PC-9 (cell line): Measurements from ENCODE around the gene RIOK2. TPM values are rescaled to one million over a fixed set of nuclear protein-coding genes. Genes with fewer than 3 reads are reported as not detected.

Experiments
- BruUV-seq: library from RNA; stranded (reverse); fragments of 400-500 nt; replicated peaks from 2 replicates; lab custom pipeline; 2021; lab: Mats Ljungman, UMichigan
- CTCF ChIA-PET: fragments of 300-600 bp; sonication (Branson Sonifier 250); formaldehyde crosslinking; loops from one replicate; lab custom pipeline; 2022; ENCODE audit warnings: antibody characterized with exemption; lab: Charles Lee
- POLR2A ChIA-PET: fragments of 300-600 bp; sonication (Branson Sonifier 250); formaldehyde crosslinking; loops from one replicate; lab custom pipeline; 2022; ENCODE audit warnings: antibody characterized with exemption; ENCODE audit not compliant: unreplicated experiment; lab: Charles Lee
- DNase-seq, 2 experiments: peaks; one replicate each; pipeline versions ENCODE4 v3.0.0 to v3.0.0-alpha.2; 2015 to 2022; ENCODE audit warnings: mixed read lengths in 1 of 2
- H2AFZ ChIP-seq: fragments of 200-600 bp; sonication (generic); 2 replicates; pipeline ENCODE4 v1.8.1; 2017; ENCODE audit warnings: antibody characterized with exemption
- H3F3A ChIP-seq: fragments of 200-600 bp; sonication (generic); 2 replicates; pipeline ENCODE4 v1.8.1; 2017; ENCODE audit warnings: antibody characterized with exemption, mild to moderate bottlenecking, low read depth; ENCODE audit not compliant: insufficient read depth
- H3K27ac ChIP-seq: fragments of 200-600 bp; sonication (generic); 2 replicates; pipeline ENCODE4 v1.6.1; 2016; ENCODE audit warnings: mixed run types
- H3K27me3 ChIP-seq: fragments of 200-600 bp; sonication (generic); 2 replicates; pipeline ENCODE4 v1.6.1; 2016; ENCODE audit warnings: low read depth, mixed run types; ENCODE audit not compliant: insufficient read depth
- H3K36me3 ChIP-seq: fragments of 200-600 bp; sonication (generic); 2 replicates; pipeline ENCODE4 v1.6.1; 2016; ENCODE audit warnings: low read depth, mixed run types
- H3K4me1 ChIP-seq: fragments of 200-600 bp; sonication (generic); replicated peaks from 2 replicates; pipeline ENCODE4 v1.6.1; 2016; ENCODE audit warnings: mixed run types; ENCODE audit not compliant: insufficient read depth
- H3K4me2 ChIP-seq: fragments of 200-600 bp; sonication (generic); 2 replicates; pipeline ENCODE4 v1.6.1; 2017; ENCODE audit warnings: mixed run types
- H3K4me3 ChIP-seq: fragments of 200-600 bp; sonication (generic); 2 replicates; pipeline ENCODE4 v1.6.1; 2016; ENCODE audit warnings: mixed run types
- H3K79me2 ChIP-seq: fragments of 200-600 bp; sonication (generic); 2 replicates; pipeline ENCODE4 v1.6.1; 2017; ENCODE audit warnings: low read depth, mixed run types
- H3K9me2 ChIP-seq: fragments of 200-600 bp; sonication (generic); 2 replicates; pipeline ENCODE4 v1.8.1; 2017; ENCODE audit warnings: mild to moderate bottlenecking; ENCODE audit not compliant: insufficient read depth
- H3K9me3 ChIP-seq: fragments of 200-600 bp; sonication (generic); 2 replicates; pipeline ENCODE4 v1.8.1; 2016; ENCODE audit warnings: low read depth; ENCODE audit not compliant: insufficient read depth
- H4K20me1 ChIP-seq: fragments of 200-600 bp; sonication (generic); 2 replicates; pipeline ENCODE4 v1.8.1; 2017; ENCODE audit not compliant: insufficient read depth
- EZH2 ChIP-seq: fragments of 200-600 bp; sonication (generic); IDR thresholded peaks from 2 replicates; pipeline ENCODE4 v1.8.0; 2017; ENCODE audit warnings: antibody characterized with exemption, low read depth
- intact Hi-C: fragments of 100-400 bp; cut with micrococcal nuclease; formaldehyde crosslinking; loops from one replicate; pipeline ENCODE4 v1.10.0; 2022; ENCODE audit not compliant: unreplicated experiment
- total RNA-seq: library from RNA; stranded (reverse); gene quantifications from 2 replicates; pipeline ENCODE4 v1.2.3, GENCODE V29; 2021
- TF ChIP-seq, protein P1 (sequence below): fragments of 200-600 bp; sonication (generic); conservative IDR thresholded peaks from 2 replicates; pipeline ENCODE4 v1.6.1; 2017; ENCODE audit warnings: mixed run types, antibody characterized with exemption, mild to moderate bottlenecking, moderate library complexity

The RIOK2 gene
- total RNA-seq, 1 experiment from 2014 or later, result 18.4 TPM

DNA sequence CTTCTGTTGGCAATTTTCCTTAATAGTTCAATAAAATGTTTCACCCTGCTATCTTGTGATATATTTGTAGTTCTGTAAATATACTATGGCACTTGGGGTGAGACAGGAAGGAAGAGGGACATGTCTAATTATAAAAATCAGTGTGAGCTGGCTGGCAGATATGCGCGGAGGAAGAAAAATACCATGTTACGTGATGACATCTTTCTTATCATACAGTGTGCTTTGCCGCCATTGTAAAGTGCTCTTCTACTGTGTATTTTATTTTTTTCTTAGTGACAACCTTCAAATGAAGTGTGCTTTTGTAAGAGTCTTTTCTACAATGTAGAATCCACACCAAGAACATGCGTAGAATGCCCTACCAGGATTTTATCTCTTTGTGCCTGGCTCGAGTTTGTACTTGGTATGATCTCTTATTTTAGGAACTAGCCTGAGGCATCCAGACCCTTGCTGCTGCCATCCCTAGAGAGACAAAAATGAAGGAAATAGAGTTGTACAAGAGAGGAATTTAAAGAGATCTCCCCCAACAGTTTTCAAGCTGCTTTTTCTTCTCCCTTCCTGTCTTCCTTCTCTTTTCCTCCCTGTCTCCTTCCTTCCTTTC, 46.7 kb upstream of the RIOK2 start:
- peaks cover 23% of the 10 kb centered on the region for H3K4me1 ChIP-seq
- H3K4me2 ChIP-seq, result peak overlapping the region; percentile 34
- intact Hi-C loops, result loop anchor here (2.0 kb wide), 1 partner anchor 1597 kb away; no protein-coding TSS in a partner anchor
- H4K20me1 ChIP-seq, result no peaks in the 10 kb centered on the region
- H3K27ac ChIP-seq, result peak overlapping the region; percentile 35; the same call in 1 of the 2 replicates
- ChIA-PET POLR2A (no interaction called here), CTCF (no interaction called here)
- TF ChIP-seq EZH2, result no peak
- TF ChIP-seq, protein P1, sequence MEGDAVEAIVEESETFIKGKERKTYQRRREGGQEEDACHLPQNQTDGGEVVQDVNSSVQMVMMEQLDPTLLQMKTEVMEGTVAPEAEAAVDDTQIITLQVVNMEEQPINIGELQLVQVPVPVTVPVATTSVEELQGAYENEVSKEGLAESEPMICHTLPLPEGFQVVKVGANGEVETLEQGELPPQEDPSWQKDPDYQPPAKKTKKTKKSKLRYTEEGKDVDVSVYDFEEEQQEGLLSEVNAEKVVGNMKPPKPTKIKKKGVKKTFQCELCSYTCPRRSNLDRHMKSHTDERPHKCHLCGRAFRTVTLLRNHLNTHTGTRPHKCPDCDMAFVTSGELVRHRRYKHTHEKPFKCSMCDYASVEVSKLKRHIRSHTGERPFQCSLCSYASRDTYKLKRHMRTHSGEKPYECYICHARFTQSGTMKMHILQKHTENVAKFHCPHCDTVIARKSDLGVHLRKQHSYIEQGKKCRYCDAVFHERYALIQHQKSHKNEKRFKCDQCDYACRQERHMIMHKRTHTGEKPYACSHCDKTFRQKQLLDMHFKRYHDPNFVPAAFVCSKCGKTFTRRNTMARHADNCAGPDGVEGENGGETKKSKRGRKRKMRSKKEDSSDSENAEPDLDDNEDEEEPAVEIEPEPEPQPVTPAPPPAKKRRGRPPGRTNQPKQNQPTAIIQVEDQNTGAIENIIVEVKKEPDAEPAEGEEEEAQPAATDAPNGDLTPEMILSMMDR, result no peak
- H3K27me3 ChIP-seq, result no peaks in the 10 kb centered on the region
- DNase-seq, result no peak
- BruUV-seq, result no TSS peak
- H3K4me3 ChIP-seq, result no peak overlapping the region
- H3K9me2 ChIP-seq, result no peaks in the 10 kb centered on the region
- H3K79me2 ChIP-seq, result no peaks in the 10 kb centered on the region
- no peak overlapping the region for H2AFZ ChIP-seq
- H3F3A ChIP-seq, result peaks cover 6% of the 10 kb centered on the region
- H3K9me3 ChIP-seq, result no peaks in the 10 kb centered on the region
- H3K36me3 ChIP-seq, result no peaks in the 10 kb centered on the region

- Histone ChIP-seq H3K36me3 (no peaks in the 10 kb centered on the region), H3K27ac (peak overlapping the region; percentile 35; the same call in 1 of the 2 replicates), H3K4me2 (peak overlapping the region; percentile 34), H2AFZ (no peak overlapping the region), H3K79me2 (no peaks in the 10 kb centered on the region), H3K27me3 (no peaks in the 10 kb centered on the region), H3K4me3 (no peak overlapping the region), H3K4me1 (peaks cover 29% of the 10 kb centered on the region), H4K20me1 (no peaks in the 10 kb centered on the region), H3F3A (peaks cover 12% of the 10 kb centered on the region), H3K9me2 (no peaks in the 10 kb centered on the region), H3K9me3 (no peaks in the 10 kb centered on the region)
- DNase-seq, result peak; percentile 7 to 87
- TF ChIP-seq, protein P1, result no peak
- no peak for TF ChIP-seq EZH2
- no TSS peak for BruUV-seq
- ChIA-PET CTCF (no interaction called here), POLR2A (no interaction called here)
- intact Hi-C loops, result no loop called here
Observed at GRCh38 chr5:97229196-97229595, 46.1 kb upstream of the RIOK2 start.

GRCh38 chr5:97225222-97225621, 42.2 kb upstream of the RIOK2 start:
- Histone ChIP-seq H3K4me1 (peaks cover 37% of the 10 kb centered on the region), H3F3A (peaks cover 13% of the 10 kb centered on the region), H3K79me2 (no peaks in the 10 kb centered on the region), H3K9me2 (no peaks in the 10 kb centered on the region), H3K4me2 (no peak overlapping the region), H3K4me3 (no peak overlapping the region), H2AFZ (no peak overlapping the region), H3K36me3 (no peaks in the 10 kb centered on the region), H3K27me3 (no peaks in the 10 kb centered on the region), H3K9me3 (no peaks in the 10 kb centered on the region), H4K20me1 (no peaks in the 10 kb centered on the region), H3K27ac (0 out of 2 replicates have a peak overlapping the region, but pooled peaks have one; percentile 29)
- POLR2A ChIA-PET, result no interaction called here
- no TSS peak for BruUV-seq
- intact Hi-C loops, result no loop called here
- CTCF ChIA-PET, result no interaction called here
- no peak for DNase-seq
- TF ChIP-seq, protein P1, result no peak
- no peak for TF ChIP-seq EZH2
